ENCODE results near the gene SCGB2B2. TPM values are rescaled to one million over a fixed set of nuclear protein-coding genes. Genes with fewer than 3 reads are reported as not detected.
"Not testable (repeated sequence)": the region's sequence is repeated elsewhere in the genome, so short reads cannot be mapped to it uniquely, and the experiment has no call there.

Gene SCGB2B2
- total RNA-seq, 2 experiments from 2014 or later = 0.21 to 0.42 TPM

DNA sequence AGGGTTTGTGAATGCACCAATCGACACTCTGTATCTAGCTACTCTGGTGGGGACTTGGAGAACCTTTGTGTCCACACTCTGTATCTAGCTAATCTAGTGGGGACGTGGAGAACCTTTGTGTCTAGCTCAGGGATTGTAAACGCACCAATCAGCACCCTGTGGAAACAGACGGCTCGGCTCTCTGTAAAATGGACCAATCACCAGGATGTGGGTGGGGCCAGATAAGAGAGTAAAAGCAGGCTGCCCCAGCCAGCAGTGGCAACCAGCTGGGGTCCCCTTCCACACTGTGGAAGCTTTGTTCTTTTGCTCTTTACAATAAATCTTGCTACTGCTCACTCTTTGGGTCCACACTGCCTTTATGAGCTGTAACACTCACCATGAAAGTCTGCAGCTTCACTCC lies 8.3 kb downstream of the SCGB2B2 start:
- H3K9me3 Mint-ChIP-seq (ENCODE audit: insufficient read depth); CTCF ChIA-PET; H3K36me3 Mint-ChIP-seq (ENCODE audit: low read depth); H3K27ac Mint-ChIP-seq; POLR2A ChIA-PET; DNase-seq; H3K27me3 Mint-ChIP-seq (ENCODE audit: low read depth); ATAC-seq; H3K4me3 Mint-ChIP-seq: not testable (repeated sequence)
- peaks cover 16% of the 10 kb centered on the region for H3K4me1 Mint-ChIP-seq (ENCODE audit: low read depth)

DNA sequence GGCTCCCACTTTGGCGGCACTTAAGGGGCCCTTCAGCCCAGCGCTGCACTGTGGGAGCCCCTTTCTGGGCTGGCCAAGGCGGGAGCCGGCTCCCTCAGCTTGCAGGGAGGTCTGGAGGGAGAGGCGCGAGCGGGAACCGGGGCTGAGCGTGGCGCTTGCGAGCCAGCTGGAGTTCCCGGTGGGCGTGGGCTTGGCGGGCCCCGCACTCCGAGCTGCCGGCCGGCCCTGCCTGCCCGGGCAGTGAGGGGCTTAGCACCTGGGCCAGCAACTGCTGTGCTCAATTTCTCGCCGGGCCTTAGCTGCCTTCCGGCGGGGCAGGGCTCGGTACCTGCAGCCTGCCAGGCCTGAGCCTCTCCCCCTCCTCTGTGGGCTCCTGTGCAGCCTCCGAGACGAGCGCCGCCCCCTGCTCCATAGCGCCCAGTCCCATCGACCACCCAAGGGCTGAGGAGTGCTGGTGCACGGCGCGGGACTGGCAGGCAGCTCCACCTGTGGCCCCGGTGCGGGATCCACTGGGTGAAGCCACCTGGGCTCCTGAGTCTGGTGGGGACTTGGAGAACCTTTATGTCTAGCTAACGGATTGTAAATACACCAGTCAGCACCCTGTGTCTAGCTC lies 8.8 kb downstream of the SCGB2B2 start:
- H3K36me3 Mint-ChIP-seq (ENCODE audit: low read depth); H3K9me3 Mint-ChIP-seq (ENCODE audit: insufficient read depth); H3K27ac Mint-ChIP-seq; DNase-seq; H3K27me3 Mint-ChIP-seq (ENCODE audit: low read depth); ATAC-seq; H3K4me3 Mint-ChIP-seq; POLR2A ChIA-PET: not testable (repeated sequence)
- peaks cover 20% of the 10 kb centered on the region for H3K4me1 Mint-ChIP-seq (ENCODE audit: low read depth)
- CTCF ChIA-PET = interaction anchor here (2.9 kb wide), 1 partner anchor 29 kb away, joined by 6 read pairs; no protein-coding TSS in a partner anchor

DNA sequence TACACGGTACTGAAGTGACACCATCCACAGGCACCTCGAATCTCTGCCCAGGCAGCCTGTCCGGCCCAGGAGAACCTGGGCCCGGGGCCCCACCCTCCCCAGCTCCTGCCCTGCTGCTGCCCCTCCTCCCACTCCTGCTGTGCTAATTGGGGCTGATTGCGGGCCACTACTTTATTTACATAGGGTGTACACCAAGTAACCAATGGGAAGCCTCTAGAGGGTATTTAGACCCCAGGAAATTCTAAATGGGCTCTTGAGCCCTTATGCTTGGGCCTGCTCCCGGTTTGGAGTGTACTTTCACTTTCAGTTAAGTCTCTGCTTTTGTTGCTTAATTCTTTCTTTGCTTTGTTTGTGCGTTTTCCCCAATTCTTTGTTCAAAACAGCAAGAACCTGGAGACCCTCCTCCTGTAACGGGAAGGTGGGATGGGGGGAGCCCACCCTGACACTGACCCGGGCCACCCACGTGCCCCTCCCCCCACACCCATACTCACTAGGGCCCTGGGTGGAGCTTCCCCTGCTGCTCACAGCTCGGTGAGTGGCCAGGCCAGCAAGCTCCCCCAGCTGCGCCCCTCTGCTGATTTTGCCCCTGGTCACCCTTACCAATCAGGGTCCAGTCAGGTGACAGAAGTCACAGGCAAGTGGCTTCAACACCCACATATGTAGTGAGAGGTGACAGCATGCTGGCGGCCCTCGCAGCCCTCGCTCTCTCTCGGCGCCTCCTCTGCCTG lies 9.4 kb downstream of the SCGB2B2 start:
- no peak for ATAC-seq
- Mint-ChIP-seq H3K27ac (peak overlapping the region; percentile 90), H3K9me3 (ENCODE audit: insufficient read depth) (no peaks in the 10 kb centered on the region), H3K4me1 (ENCODE audit: low read depth) (peaks cover 26% of the 10 kb centered on the region), H3K4me3 (peak overlapping the region; percentile 62), H3K27me3 (ENCODE audit: low read depth) (no peaks in the 10 kb centered on the region), H3K36me3 (ENCODE audit: low read depth) (peaks cover 2% of the 10 kb centered on the region)
- POLR2A ChIA-PET = interaction anchor here (1.1 to 1.5 kb wide), 2 partner anchors 8 to 10 kb away, joined by 5 to 7 read pairs; partner anchors contain the start of gene ZNF302
- no peak for DNase-seq
- CTCF ChIA-PET = interaction anchor here (2.9 kb wide), 1 partner anchor 28 kb away, joined by 6 read pairs; no protein-coding TSS in a partner anchor

DNA sequence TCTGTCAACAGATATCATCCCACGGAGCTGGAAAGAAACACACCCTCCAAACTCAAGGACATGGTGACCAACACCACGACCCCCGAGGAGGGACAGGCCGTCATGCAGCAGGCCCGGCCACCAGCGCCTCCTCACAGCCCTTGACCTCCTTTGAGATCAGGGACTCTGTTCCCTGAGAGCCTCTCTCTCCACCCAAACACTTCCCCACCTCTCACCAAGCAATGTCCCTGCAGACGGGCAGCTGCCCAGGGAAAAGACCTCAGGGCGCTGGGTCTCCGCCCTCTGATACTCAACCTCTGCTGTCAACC lies 10.0 kb downstream of the SCGB2B2 start:
- no peaks in the 10 kb centered on the region for H3K9me3 Mint-ChIP-seq (ENCODE audit: insufficient read depth)
- ATAC-seq = no peak
- peaks cover 26% of the 10 kb centered on the region for H3K4me1 Mint-ChIP-seq (ENCODE audit: low read depth)
- no peak for DNase-seq
- peaks cover 2% of the 10 kb centered on the region for H3K36me3 Mint-ChIP-seq (ENCODE audit: low read depth)
- peak overlapping the region; percentile 43 for H3K4me3 Mint-ChIP-seq
- H3K27ac Mint-ChIP-seq = peak overlapping the region; percentile 90
- CTCF ChIA-PET = interaction anchor here (2.9 kb wide), 1 partner anchor 27 kb away, joined by 6 read pairs; no protein-coding TSS in a partner anchor
- POLR2A ChIA-PET = interaction anchor here (1.1 to 1.5 kb wide), 2 partner anchors 9 to 11 kb away, joined by 5 to 7 read pairs; partner anchors contain the start of gene ZNF302
- H3K27me3 Mint-ChIP-seq (ENCODE audit: low read depth) = no peaks in the 10 kb centered on the region

DNA sequence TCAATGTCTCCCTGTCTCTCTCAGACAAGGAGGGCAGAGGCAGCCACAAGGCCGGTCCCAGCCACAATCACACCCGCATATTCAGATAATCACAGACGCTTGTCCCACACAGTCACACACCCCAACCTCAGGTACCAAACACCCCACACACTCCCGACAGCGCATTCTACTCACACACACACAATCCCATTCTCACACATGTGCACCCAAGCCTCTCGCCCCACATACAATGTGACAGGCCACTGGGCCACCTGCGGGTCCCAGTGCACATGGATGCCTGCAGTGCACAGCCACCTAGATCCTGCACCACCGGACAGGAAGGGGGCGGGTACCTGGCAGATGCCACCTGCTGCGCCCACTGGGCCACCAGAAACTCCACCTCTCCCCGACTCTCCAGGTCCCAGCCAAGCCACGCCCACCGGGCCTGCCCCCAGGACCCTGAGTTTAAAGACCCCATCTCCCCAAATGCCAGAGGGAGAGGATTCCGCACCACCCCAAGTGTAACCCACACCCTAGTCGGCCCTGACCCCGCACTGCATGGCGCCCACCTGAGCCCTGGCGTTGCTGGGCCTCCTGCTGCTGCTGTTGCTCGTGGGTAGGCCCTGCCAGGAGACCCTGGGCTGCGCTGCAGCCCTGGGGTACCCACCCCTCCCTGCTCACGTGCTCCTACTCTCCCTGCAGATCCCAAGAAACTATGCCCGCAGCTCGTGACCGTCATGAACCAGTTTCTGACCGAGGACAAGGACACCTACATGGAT lies 10.6 kb downstream of the SCGB2B2 start:
- Mint-ChIP-seq H3K27ac (peak overlapping the region; percentile 90), H3K27me3 (ENCODE audit: low read depth) (no peaks in the 10 kb centered on the region), H3K4me1 (ENCODE audit: low read depth) (peaks cover 26% of the 10 kb centered on the region), H3K36me3 (ENCODE audit: low read depth) (peaks cover 2% of the 10 kb centered on the region), H3K9me3 (ENCODE audit: insufficient read depth) (no peaks in the 10 kb centered on the region), H3K4me3 (no peak overlapping the region)
- ChIA-PET CTCF (interaction anchor here (2.9 kb wide), 1 partner anchor 27 kb away, joined by 6 read pairs; no protein-coding TSS in a partner anchor), POLR2A (interaction anchor here (1.1 to 1.5 kb wide), 2 partner anchors 10 to 11 kb away, joined by 5 to 7 read pairs; partner anchors contain the start of gene ZNF302)
- no peak for ATAC-seq
- DNase-seq = no peak

DNA sequence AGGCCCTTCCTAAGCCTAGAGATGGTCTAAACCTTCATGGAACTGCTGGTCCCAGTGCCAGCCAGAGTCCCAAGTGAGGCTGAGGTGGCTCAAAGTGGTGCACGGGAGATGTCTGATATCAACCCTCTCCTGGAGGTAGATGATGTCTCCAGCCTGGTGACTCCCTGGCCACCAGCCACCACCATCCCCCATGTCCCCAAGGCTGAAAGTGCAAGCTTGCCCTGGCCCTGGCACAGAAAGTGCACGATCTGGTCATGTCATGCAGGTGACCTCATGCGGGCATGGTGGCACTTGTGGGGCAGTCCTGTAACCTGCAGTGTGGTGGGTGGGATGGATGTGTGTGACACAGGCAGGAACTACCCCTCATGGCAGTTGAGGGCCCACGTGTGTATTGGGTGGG lies 11.7 kb downstream of the SCGB2B2 start:
- H3K27ac Mint-ChIP-seq; POLR2A ChIA-PET; H3K27me3 Mint-ChIP-seq (ENCODE audit: low read depth); DNase-seq; H3K4me3 Mint-ChIP-seq; H3K9me3 Mint-ChIP-seq (ENCODE audit: insufficient read depth); ATAC-seq; H3K36me3 Mint-ChIP-seq (ENCODE audit: low read depth): not testable (repeated sequence)
- CTCF ChIA-PET = interaction anchor here (2.9 kb wide), 1 partner anchor 26 kb away, joined by 6 read pairs; no protein-coding TSS in a partner anchor
- H3K4me1 Mint-ChIP-seq (ENCODE audit: low read depth) = peaks cover 26% of the 10 kb centered on the region

DNA sequence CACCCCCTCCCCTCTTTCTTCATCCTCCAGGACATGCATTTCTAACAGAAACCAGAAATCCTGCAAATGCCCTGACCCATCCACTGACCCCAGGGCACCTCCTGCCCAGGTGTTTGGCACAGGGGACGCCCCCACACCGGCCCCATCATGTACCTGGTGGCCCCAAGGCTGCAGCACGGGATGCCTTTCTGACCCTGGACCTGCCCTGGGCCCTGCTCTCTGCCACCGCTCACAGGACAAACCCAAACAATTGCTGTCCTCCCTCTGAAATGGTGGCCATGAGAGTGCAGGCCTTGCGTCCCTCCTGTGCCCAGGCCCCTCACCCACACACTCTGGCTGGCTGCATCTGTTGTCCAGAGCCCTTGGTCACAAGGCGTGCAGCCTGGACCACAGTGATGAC lies 12.1 kb downstream of the SCGB2B2 start:
- DNase-seq = no peak
- Mint-ChIP-seq H3K27me3 (ENCODE audit: low read depth) (no peaks in the 10 kb centered on the region), H3K4me1 (ENCODE audit: low read depth) (peaks cover 26% of the 10 kb centered on the region), H3K4me3 (no peak overlapping the region), H3K9me3 (ENCODE audit: insufficient read depth) (no peaks in the 10 kb centered on the region), H3K36me3 (ENCODE audit: low read depth) (peaks cover 2% of the 10 kb centered on the region), H3K27ac (no peak overlapping the region)
- no peak for ATAC-seq
- ChIA-PET POLR2A (no interaction called here), CTCF (no interaction called here)

DNA sequence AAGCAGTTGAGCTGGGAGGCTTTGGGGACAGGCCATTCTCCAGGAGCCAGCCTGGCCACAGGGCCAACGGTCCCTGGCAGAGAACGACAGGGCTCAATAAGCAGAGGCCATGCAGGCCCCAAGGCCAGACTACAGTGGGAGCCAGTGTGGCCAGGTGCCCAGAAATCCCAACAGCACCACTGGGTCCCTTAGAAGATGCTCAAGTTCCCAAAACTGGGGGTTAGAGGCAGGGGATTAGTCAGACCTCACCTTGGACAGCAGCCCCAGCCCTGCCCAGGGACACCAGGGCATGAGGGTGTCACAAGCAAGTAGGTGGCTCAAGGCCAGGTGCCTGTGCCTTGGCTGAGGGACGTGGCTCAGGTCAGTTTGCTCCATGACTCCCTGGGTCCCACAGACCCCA lies 12.8 kb downstream of the SCGB2B2 start:
- no peaks in the 10 kb centered on the region for H3K27me3 Mint-ChIP-seq (ENCODE audit: low read depth)
- H3K27ac Mint-ChIP-seq = no peak overlapping the region
- ATAC-seq = no peak
- no peak for DNase-seq
- H3K9me3 Mint-ChIP-seq (ENCODE audit: insufficient read depth) = no peaks in the 10 kb centered on the region
- peaks cover 2% of the 10 kb centered on the region for H3K36me3 Mint-ChIP-seq (ENCODE audit: low read depth)
- no peak overlapping the region for H3K4me3 Mint-ChIP-seq
- CTCF ChIA-PET = interaction anchor here (1.3 to 2.1 kb wide), 2 partner anchors 12 to 24 kb away, joined by 7 to 8 read pairs; no protein-coding TSS in a partner anchor
- H3K4me1 Mint-ChIP-seq (ENCODE audit: low read depth) = peaks cover 26% of the 10 kb centered on the region
- POLR2A ChIA-PET = no interaction called here

DNA sequence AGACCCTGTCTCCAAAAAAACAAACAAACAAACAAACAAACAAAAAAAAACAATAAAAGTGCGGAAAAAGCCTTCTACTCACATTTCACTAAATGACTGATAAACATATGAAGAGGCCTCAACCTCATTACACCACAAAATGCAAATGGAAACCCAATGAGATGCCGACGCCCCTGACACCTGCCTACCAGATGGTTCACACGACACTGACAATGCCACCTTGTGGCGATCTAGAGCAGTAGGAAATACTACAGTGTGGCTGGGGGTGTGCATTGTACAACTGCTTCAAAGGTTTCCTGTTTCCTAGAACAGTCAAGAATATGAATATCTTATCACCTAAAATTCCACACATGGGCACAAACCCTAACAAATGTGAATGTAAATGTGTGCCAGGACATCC lies 14.0 kb downstream of the SCGB2B2 start:
- Mint-ChIP-seq H3K9me3 (ENCODE audit: insufficient read depth) (no peaks in the 10 kb centered on the region), H3K27ac (peak overlapping the region; percentile 2), H3K4me3 (no peak overlapping the region), H3K27me3 (ENCODE audit: low read depth) (no peaks in the 10 kb centered on the region), H3K4me1 (ENCODE audit: low read depth) (peaks cover 26% of the 10 kb centered on the region), H3K36me3 (ENCODE audit: low read depth) (peaks cover 2% of the 10 kb centered on the region)
- ATAC-seq (peak; percentile 93), DNase-seq (peak; percentile 65)
- CTCF ChIA-PET = interaction anchor here (1.2 to 2.2 kb wide), 4 partner anchors 11 to 23 kb away, joined by 4 to 12 read pairs (median 8); no protein-coding TSS in a partner anchor
- POLR2A ChIA-PET = interaction anchor here (1.6 kb wide), 1 partner anchor 10 kb away, joined by 3 read pairs; no protein-coding TSS in a partner anchor

DNA sequence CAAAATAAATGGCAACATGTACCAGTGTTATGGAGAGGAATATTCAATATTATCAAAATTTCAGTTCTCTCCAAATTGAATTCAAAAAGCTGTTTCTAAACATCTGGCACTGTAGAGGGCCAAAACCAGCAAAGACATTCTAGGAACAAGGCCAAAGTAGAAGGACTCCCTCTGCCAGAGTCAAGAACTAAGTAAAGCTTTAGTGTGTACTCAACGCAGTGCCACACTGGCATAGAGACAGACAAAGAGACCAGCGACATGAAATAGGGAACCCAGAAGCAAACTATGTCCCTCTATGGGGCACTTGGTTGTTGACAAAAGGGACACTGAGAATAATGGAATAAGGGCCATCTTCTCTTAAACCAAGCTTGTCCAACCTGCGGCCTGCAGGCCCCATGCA lies 15.6 kb downstream of the SCGB2B2 start:
- no peak overlapping the region for H3K4me3 Mint-ChIP-seq
- no peaks in the 10 kb centered on the region for H3K27me3 Mint-ChIP-seq (ENCODE audit: low read depth)
- H3K27ac Mint-ChIP-seq = no peak overlapping the region
- DNase-seq (no peak), ATAC-seq (no peak)
- H3K9me3 Mint-ChIP-seq (ENCODE audit: insufficient read depth) = no peaks in the 10 kb centered on the region
- H3K4me1 Mint-ChIP-seq (ENCODE audit: low read depth) = peaks cover 12% of the 10 kb centered on the region
- ChIA-PET CTCF (interaction anchor here (2.2 kb wide), 1 partner anchor 22 kb away, joined by 12 read pairs; no protein-coding TSS in a partner anchor), POLR2A (interaction anchor here (1.3 kb wide), 1 partner anchor 16 kb away, joined by 5 read pairs; the partner anchor contains the start of genes SCGB2B2 and ZNF302)
- no peaks in the 10 kb centered on the region for H3K36me3 Mint-ChIP-seq (ENCODE audit: low read depth)

DNA sequence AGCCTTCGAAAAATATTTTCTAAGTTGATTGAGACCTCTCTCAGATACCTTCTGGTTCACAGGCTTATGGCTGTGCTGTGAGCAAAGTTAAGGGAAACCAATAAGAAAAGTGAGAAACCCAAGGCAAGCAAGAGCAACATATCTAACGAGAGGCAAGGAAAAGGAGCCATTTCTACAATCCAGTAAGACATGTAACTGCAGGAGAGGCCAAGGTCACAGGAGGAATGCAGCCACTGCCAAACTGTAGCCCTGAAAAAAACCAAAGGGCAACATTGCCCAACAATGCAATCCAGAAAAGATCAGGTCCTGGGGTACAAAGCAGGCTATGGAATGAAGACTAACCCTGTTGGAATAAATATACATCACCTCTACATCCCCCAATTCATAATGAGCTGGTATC lies 21.3 kb downstream of the SCGB2B2 start:
- DNase-seq = no peak
- H3K9me3 Mint-ChIP-seq (ENCODE audit: insufficient read depth) = no peaks in the 10 kb centered on the region
- H3K4me3 Mint-ChIP-seq = no peak overlapping the region
- ChIA-PET POLR2A (no interaction called here), CTCF (no interaction called here)
- no peak overlapping the region for H3K27ac Mint-ChIP-seq
- no peaks in the 10 kb centered on the region for H3K4me1 Mint-ChIP-seq (ENCODE audit: low read depth)
- no peaks in the 10 kb centered on the region for H3K36me3 Mint-ChIP-seq (ENCODE audit: low read depth)
- ATAC-seq = no peak
- H3K27me3 Mint-ChIP-seq (ENCODE audit: low read depth) = no peaks in the 10 kb centered on the region

Measured in activated CD8-positive, alpha-beta T cell treated with anti-CD3 and anti-CD28 coated beads, Interleukin-2, amount 10 ng/mL, durations not matched to agents 7 days and 5 days (primary cell).